GM12801 (cell line): Measurements from ENCODE around the gene RTP4.

Experiments used
- CTCF ChIP-seq: IDR thresholded peaks from one replicate; pipeline ENCODE4 v1.5.1; 2011; ENCODE audit warnings: control low read depth; ENCODE audit not compliant: insufficient read length; ENCODE audit errors: extremely low read depth

RTP4 gene

GRCh38 chr3:187400756-187401155, 32.6 kb downstream of the RTP4 start:
- no peak for TF ChIP-seq CTCF

GRCh38 chr3:187401856-187402255, 33.7 kb downstream of the RTP4 start:
- TF ChIP-seq CTCF, result no peak

- TF ChIP-seq CTCF, result no peak
Measured at GRCh38 chr3:187403768-187404288, 35.6 kb downstream of the RTP4 start.

- no peak for TF ChIP-seq CTCF
Measured at GRCh38 chr3:187406927-187407326, 38.7 kb downstream of the RTP4 start.
